A673 (cell line): ENCODE results near the gene SLC25A21. TPM values are rescaled to one million over a fixed set of nuclear protein-coding genes. Genes with fewer than 3 reads are reported as not detected.

Source experiments
- BruUV-seq: library from RNA; stranded (reverse); fragments of 400-500 nt; replicated peaks from 2 replicates; lab custom pipeline; 2021; lab: Mats Ljungman, UMichigan
- CTCF ChIA-PET: fragments of 300-600 bp; sonication (Branson Sonifier 250); formaldehyde crosslinking; loops from one replicate; lab custom pipeline; 2022; ENCODE audit warnings: antibody characterized with exemption; lab: Charles Lee
- POLR2A ChIA-PET: fragments of 300-600 bp; sonication (Branson Sonifier 250); formaldehyde crosslinking; loops from one replicate; lab custom pipeline; 2022; ENCODE audit warnings: antibody characterized with exemption; ENCODE audit not compliant: low non-redundant PET; lab: Charles Lee
- DNase-seq: peaks from one replicate; pipeline ENCODE4 v3.0.0-alpha.2; 2015; ENCODE audit warnings: low spot score
- H3K27ac ChIP-seq: fragments of 200-600 bp; sonication (generic); 2 replicates; pipeline ENCODE4 v1.5.1; 2016; ENCODE audit warnings: mixed run types, low read depth, mild to moderate bottlenecking, mixed read lengths, antibody characterized with exemption, low read length; ENCODE audit not compliant: poor library complexity, severe bottlenecking
- H3K27me3 ChIP-seq: fragments of 200-600 bp; sonication (generic); replicated peaks from 2 replicates; pipeline ENCODE4 v1.6.1; 2017; ENCODE audit warnings: mixed run types, low read depth, mild to moderate bottlenecking, mixed read lengths, antibody characterized with exemption, low read length; ENCODE audit not compliant: insufficient read depth, poor library complexity
- H3K36me3 ChIP-seq: fragments of 200-600 bp; sonication (generic); 2 replicates; pipeline ENCODE4 v1.6.1; 2016; ENCODE audit warnings: mixed run types, mild to moderate bottlenecking, mixed read lengths, antibody characterized with exemption, low read length; ENCODE audit not compliant: insufficient read depth, poor library complexity, severe bottlenecking
- H3K4me1 ChIP-seq: fragments of 200-600 bp; sonication (generic); 2 replicates; pipeline ENCODE4 v1.6.1; 2017; ENCODE audit warnings: mixed run types, mild to moderate bottlenecking, mixed read lengths, antibody characterized with exemption, low read length; ENCODE audit not compliant: insufficient read depth, poor library complexity, severe bottlenecking
- H3K4me3 ChIP-seq: fragments of 200-600 bp; sonication (generic); 2 replicates; pipeline ENCODE4 v1.5.1; 2016; ENCODE audit warnings: low read depth, mixed run types, mild to moderate bottlenecking, mixed read lengths, low read length; ENCODE audit not compliant: poor library complexity, severe bottlenecking
- H3K9me3 ChIP-seq: fragments of 200-600 bp; sonication (generic); 2 replicates; pipeline ENCODE4 v1.6.1; 2016; ENCODE audit warnings: mixed run types, low read depth, mild to moderate bottlenecking, mixed read lengths, antibody characterized with exemption, low read length; ENCODE audit not compliant: poor library complexity, severe bottlenecking
- CTCF ChIP-seq: fragments of 300-800, 200-600 bp; sonication (generic); conservative IDR thresholded peaks from 2 replicates; pipeline ENCODE4 v1.5.1; 2017; ENCODE audit warnings: low read depth, mild to moderate bottlenecking, antibody characterized with exemption, low read length, moderate library complexity, mixed read lengths
- EZH2 ChIP-seq: fragments of 200-600 bp; sonication (generic); IDR thresholded peaks from 2 replicates; pipeline ENCODE4 v1.6.1; 2017; ENCODE audit warnings: borderline replicate concordance, low read depth, mild to moderate bottlenecking, mixed read lengths, antibody characterized with exemption, low read length; ENCODE audit not compliant: poor library complexity, severe bottlenecking
- intact Hi-C: fragments of 100-400 bp; cut with micrococcal nuclease; formaldehyde crosslinking; loops from one replicate; pipeline ENCODE4 v1.10.0; 2022; ENCODE audit not compliant: unreplicated experiment
- total RNA-seq: library from RNA; stranded (reverse); gene quantifications from 2 replicates; pipeline ENCODE4 v1.2.3, GENCODE V29; 2021

The SLC25A21 gene
- total RNA-seq, 1 experiment from 2014 or later = 4.7 TPM

- H3K27ac ChIP-seq = no peak overlapping the region
- ChIA-PET CTCF (no interaction called here), POLR2A (no interaction called here)
- intact Hi-C loops = no loop called here
- H3K4me1 ChIP-seq = no peaks in the 10 kb centered on the region
- TF ChIP-seq CTCF = no peak
- no peak for TF ChIP-seq EZH2
- no peaks in the 10 kb centered on the region for H3K36me3 ChIP-seq
- no peak for DNase-seq
- H3K4me3 ChIP-seq = no peak overlapping the region
- H3K9me3 ChIP-seq = no peaks in the 10 kb centered on the region
- H3K27me3 ChIP-seq = no peaks in the 10 kb centered on the region
- no TSS peak for BruUV-seq
Observed at GRCh38 chr14:37048666-37049071, 123.7 kb downstream of the SLC25A21 start.

GRCh38 chr14:37047996-37048395 lies 124.4 kb downstream of the SLC25A21 start:
- no peaks in the 10 kb centered on the region for H3K27me3 ChIP-seq
- intact Hi-C loops = no loop called here
- ChIA-PET CTCF (interaction anchor here (0.5 kb wide), 1 partner anchor 494 kb away, joined by 5 read pairs; no protein-coding TSS in a partner anchor), POLR2A (no interaction called here)
- no peaks in the 10 kb centered on the region for H3K4me1 ChIP-seq
- H3K9me3 ChIP-seq = no peaks in the 10 kb centered on the region
- BruUV-seq = no TSS peak
- H3K4me3 ChIP-seq = no peak overlapping the region
- no peaks in the 10 kb centered on the region for H3K36me3 ChIP-seq
- no peak for DNase-seq
- TF ChIP-seq EZH2 (no peak), CTCF (no peak)
- no peak overlapping the region for H3K27ac ChIP-seq

- DNase-seq = no peak
- Histone ChIP-seq H3K9me3 (no peaks in the 10 kb centered on the region), H3K36me3 (no peaks in the 10 kb centered on the region), H3K4me1 (no peaks in the 10 kb centered on the region), H3K27ac (no peak overlapping the region), H3K4me3 (no peak overlapping the region), H3K27me3 (no peaks in the 10 kb centered on the region)
- ChIA-PET CTCF (interaction anchor here (0.5 kb wide), 1 partner anchor 493 kb away, joined by 5 read pairs; no protein-coding TSS in a partner anchor), POLR2A (no interaction called here)
- TF ChIP-seq CTCF (no peak), EZH2 (no peak)
- BruUV-seq = no TSS peak
- intact Hi-C loops = no loop called here
Observed at GRCh38 chr14:37047226-37047625, 125.2 kb downstream of the SLC25A21 start.
